Measurements from ENCODE around the gene COG1.

Gene COG1

DNA sequence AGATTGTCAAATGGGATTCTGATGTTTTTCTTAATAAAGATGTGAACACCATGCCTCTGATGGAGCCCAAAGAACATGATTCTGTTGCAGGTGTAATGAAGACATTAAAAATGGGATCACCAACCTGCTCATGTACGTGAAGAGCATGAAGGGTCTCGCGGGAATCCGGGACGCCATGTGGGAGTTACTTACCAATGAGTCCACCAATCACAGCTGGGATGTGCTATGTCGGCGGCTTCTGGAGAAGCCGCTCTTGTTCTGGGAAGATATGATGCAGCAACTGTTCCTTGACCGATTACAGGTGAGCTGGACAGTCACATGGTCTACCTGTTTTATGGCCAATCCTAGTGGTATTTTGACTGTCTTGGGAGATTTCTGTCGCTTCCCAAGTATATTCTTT is 7.6 kb downstream of the COG1 start:
- DNase-seq (ENCODE audit: low read depth) = no peak
- TF ChIP-seq CTCF (IDR thresholded peaks at IDR 0.05; ENCODE audit: insufficient read depth, low read depth, low read length, missing control alignments) = no peak
- no peak overlapping the region for H3K4me3 ChIP-seq (ENCODE audit: low read depth, low read length)

- no peak overlapping the region for H3K4me3 ChIP-seq (ENCODE audit: low read depth, low read length)
- TF ChIP-seq CTCF (IDR thresholded peaks at IDR 0.05; ENCODE audit: insufficient read depth, low read depth, low read length, missing control alignments) = no peak
- no peak for DNase-seq (ENCODE audit: low read depth)
Observed at GRCh38 chr17:73201215-73202069, 8.6 kb downstream of the COG1 start.

DNA sequence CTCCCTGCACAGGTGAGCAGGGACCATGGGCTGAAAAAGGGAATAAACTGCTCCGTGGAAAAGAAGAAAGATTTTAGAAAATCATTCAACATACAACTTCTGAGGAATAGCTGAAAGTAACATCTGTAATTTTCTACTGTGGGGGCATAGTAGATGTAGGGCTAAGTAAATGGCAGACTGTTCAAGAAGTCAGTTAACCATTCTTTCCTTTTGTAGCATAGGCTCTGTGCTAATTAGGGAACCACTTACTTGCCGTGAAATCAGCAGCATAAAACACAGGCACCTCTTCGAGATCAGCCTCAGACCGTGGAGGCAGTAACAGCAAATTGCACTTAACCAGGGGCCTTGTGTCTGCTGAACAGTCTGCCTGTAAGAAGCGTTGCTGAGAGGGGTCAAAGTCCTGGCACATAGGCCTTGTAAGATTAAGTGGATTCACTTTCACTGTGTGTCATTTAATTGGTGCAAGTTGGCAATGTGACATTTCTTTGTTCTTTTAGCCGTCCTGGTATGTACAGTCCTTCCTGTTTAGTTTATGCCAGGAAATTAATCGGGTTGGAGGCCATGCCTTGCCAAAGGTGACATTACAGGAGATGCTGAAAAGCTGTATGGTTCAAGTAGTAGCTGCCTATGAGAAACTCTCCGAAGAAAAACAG is 10.4 kb downstream of the COG1 start:
- no peak overlapping the region for H3K4me3 ChIP-seq (ENCODE audit: low read depth, low read length)
- TF ChIP-seq CTCF (IDR thresholded peaks at IDR 0.05; ENCODE audit: insufficient read depth, low read depth, low read length, missing control alignments) = no peak
- no peak for DNase-seq (ENCODE audit: low read depth)

- no peak for TF ChIP-seq CTCF (IDR thresholded peaks at IDR 0.05; ENCODE audit: insufficient read depth, low read depth, low read length, missing control alignments)
- H3K4me3 ChIP-seq (ENCODE audit: low read depth, low read length) = no peak overlapping the region
- no peak for DNase-seq (ENCODE audit: low read depth)
Observed at GRCh38 chr17:73203788-73204479, 11.1 kb downstream of the COG1 start.

DNA sequence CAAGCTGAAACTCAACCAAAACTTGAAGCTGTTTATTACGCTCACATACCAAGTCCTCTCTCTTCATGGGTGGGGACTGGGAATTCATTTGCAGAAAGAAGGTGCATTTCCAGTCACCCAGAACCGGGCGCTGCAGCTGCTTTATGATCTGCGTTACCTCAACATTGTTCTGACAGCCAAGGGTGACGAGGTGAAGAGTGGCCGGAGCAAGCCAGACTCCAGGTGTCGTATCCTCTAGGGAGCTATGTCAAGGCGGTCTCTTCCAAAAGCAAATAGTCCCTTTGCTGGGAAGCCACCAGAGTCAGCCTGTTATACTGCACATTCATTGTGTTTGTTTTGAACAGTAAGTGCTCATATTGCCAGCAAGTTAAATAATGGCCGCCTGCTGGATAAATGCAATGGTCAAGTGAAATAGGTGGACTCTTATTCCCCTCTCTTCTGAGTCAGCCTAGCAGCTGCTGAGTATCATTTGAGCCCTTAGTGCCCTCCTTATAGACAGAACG is 12.7 kb downstream of the COG1 start:
- no peak for DNase-seq (ENCODE audit: low read depth)
- no peak for TF ChIP-seq CTCF (IDR thresholded peaks at IDR 0.05; ENCODE audit: insufficient read depth, low read depth, low read length, missing control alignments)
- no peak overlapping the region for H3K4me3 ChIP-seq (ENCODE audit: low read depth, low read length)

DNA sequence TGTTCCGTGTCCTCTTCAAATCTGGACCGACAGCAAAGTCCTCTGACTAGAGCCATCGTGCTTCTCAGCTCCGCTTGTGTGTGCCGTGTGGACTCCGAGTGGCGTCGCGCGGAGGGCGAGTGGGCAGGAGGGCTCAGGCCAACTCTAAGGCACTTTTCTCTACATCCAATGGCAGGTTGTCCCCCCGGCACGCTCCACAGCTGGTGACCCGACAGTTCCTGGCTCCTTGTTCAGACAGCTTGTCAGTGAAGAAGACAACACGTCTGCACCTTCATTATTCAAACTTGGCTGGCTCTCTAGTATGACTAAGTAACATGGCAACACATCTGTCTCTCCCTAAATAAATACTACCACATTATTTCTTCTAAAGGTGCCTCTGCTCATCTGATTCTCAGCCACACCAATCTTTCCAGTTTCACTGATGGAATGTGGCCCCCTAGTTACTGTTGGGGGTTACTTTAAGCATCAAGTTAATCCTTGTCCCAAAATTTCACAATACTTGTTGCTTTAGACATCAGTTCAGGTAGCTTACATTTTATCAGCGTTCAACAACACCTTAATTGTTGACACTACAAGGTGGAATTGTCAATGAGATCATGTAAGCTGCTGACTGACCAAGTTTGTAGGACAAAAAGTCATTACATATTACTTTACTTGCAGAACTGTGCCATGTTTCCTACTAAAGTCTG is 15.4 kb downstream of the COG1 start:
- TF ChIP-seq CTCF (IDR thresholded peaks at IDR 0.05; ENCODE audit: insufficient read depth, low read depth, low read length, missing control alignments) = no peak
- H3K4me3 ChIP-seq (ENCODE audit: low read depth, low read length) = no peak overlapping the region
- no peak for DNase-seq (ENCODE audit: low read depth)

Measured in GM12865 (cell line).